GM12873 (cell line): ENCODE measurements around the gene BFSP2.

ENCODE experiments used
- TF ChIP-seq, protein P1 (sequence below): IDR thresholded peaks from 2 replicates; pipeline ENCODE4 v1.5.1; 2012; ENCODE audit warnings: low read depth, mild to moderate bottlenecking, moderate library complexity, low read length, control low read depth; ENCODE audit not compliant: insufficient read depth; ENCODE audit errors: missing control alignments

The BFSP2 gene

DNA sequence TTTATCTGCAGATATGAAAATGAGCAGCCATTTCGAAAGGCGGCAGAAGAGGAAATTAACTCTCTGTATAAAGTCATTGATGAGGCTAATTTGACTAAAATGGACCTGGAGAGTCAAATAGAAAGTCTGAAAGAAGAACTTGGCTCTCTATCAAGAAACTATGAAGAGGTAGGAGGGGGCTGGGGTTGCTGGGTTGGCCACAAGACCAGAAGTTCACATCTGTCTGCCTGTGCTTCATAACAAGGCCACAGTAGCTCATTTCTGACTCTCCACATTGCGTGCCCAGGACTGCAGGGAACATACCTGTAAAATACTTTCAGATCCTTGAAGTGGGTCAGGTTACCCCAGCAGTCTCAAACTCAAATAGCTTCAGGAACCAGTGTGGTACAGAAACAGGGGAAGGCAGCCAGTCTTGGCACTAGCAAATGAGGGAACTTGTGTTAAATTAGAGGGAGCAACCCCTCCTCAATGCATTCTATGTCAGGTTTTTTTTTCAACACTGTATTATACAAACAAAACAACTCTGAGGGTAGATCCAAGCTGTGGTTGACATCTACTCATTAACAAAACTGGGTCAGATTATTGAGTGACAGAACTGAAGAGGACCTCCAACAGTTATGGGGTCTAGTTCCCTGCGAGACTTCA, 48.7 kb downstream of the BFSP2 start:
- TF ChIP-seq, protein P1, sequence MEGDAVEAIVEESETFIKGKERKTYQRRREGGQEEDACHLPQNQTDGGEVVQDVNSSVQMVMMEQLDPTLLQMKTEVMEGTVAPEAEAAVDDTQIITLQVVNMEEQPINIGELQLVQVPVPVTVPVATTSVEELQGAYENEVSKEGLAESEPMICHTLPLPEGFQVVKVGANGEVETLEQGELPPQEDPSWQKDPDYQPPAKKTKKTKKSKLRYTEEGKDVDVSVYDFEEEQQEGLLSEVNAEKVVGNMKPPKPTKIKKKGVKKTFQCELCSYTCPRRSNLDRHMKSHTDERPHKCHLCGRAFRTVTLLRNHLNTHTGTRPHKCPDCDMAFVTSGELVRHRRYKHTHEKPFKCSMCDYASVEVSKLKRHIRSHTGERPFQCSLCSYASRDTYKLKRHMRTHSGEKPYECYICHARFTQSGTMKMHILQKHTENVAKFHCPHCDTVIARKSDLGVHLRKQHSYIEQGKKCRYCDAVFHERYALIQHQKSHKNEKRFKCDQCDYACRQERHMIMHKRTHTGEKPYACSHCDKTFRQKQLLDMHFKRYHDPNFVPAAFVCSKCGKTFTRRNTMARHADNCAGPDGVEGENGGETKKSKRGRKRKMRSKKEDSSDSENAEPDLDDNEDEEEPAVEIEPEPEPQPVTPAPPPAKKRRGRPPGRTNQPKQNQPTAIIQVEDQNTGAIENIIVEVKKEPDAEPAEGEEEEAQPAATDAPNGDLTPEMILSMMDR, result no peak

- TF ChIP-seq, protein P1, result no peak
Observed at GRCh38 chr3:133451309-133451708, 51.5 kb downstream of the BFSP2 start.

DNA sequence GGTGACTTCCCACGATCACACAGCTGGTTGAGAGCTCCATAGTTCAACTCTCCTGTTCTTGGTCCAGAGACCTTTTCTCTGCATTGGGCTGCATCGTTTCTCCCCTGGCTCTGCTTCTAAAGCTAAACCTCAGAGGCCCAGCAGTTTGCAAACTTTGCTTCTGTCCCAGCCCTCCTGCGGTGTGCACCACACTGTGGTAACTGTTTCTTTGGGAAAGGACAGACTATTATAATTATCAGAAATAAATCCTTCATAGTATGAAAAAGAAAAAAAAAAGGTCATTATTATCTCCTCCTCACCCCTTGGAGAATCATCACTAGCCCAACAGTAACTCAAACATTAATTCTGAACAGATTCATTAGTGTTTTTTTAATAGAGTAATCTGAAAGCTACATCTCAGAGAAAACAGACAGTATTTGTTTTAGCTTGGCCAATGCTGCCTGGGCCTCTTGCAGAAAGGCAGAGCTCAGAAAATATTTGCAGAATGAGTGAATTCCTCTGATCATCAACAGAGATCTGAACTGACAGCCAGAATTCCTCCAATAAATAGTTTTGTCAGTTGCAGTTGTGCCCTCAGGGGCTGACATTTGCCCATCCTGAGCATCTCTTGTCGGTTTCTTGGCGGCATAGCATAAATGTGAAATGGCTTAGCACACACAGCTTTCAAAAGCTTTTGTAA, 52.9 kb downstream of the BFSP2 start:
- TF ChIP-seq, protein P1, result no peak

DNA sequence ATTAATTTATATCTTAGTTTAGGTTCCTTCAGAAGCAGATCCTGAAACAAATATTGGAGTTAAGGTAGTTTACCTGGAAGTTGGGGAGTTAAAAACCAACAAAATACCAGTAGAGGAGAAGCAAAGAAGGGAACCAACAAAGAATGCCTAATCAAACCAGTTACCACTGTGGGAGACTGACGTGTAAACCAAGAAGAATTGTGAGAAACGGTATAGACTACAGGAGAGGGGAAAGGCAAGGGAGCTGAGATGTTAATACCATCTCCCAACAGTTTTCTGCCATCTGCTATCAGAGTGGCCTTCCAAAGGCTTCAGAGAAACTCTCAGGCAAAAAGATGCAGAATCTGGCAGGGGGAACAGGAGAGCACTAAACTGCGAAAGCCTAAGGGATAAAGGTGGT, 53.5 kb downstream of the BFSP2 start:
- TF ChIP-seq, protein P1, result no peak

GRCh38 chr3:133455281-133455680, 55.4 kb downstream of the BFSP2 start:
- TF ChIP-seq, protein P1, result no peak

DNA sequence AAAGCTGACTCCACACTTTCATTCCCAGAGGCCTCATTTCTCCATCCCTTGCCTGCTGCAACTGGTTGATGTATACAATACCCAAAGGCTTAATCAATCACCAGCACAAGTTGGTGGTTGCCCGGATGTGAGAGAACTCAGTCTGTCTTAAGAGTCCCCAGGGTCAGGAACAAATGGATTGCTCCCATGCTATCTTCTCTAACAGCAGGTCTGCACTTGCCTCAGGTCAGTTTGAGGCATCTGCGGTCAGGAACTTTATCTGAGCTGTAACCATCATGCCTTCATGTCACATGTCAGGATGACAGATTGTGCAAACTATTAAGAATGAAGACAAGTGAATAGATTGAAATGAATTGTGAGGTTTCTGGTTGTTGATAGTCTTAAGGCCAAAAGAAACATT, 56.1 kb downstream of the BFSP2 start:
- TF ChIP-seq, protein P1, result no peak

GRCh38 chr3:133457025-133457424, 57.2 kb downstream of the BFSP2 start:
- TF ChIP-seq, protein P1, result no peak
